ENCODE data around the gene TFIP11.

GRCh38 chr22:26485806-26486390 is 26.4 kb downstream of the TFIP11 start:
- no peak for TF ChIP-seq CEBPB (IDR thresholded peaks at IDR 0.05)
- no peak for TF ChIP-seq CTCF (IDR thresholded peaks at IDR 0.05)
- no peak for TF ChIP-seq POLR2A (IDR thresholded peaks at IDR 0.05; ENCODE audit: low read length)
- TF ChIP-seq TP53 (CRISPR knock-in tag; IDR thresholded peaks at IDR 0.05) = no peak
- no peak for TF ChIP-seq CHD4 (IDR thresholded peaks at IDR 0.05; ENCODE audit: borderline replicate concordance)
- TF ChIP-seq JUNB (IDR thresholded peaks at IDR 0.05) = no peak
- TF ChIP-seq HDAC2 (IDR thresholded peaks at IDR 0.05) = no peak
- no peak for TF ChIP-seq MYC (IDR thresholded peaks at IDR 0.05; ENCODE audit: borderline replicate concordance, low read length)
- TF ChIP-seq USF2 (IDR thresholded peaks at IDR 0.05) = no peak

Data from A549 (cell line).